ENCODE data around the gene PTBP3.
"Not testable (repeated sequence)": the region's sequence is repeated elsewhere in the genome, so short reads cannot be mapped to it uniquely, and the experiment has no call there.

Gene PTBP3

DNA sequence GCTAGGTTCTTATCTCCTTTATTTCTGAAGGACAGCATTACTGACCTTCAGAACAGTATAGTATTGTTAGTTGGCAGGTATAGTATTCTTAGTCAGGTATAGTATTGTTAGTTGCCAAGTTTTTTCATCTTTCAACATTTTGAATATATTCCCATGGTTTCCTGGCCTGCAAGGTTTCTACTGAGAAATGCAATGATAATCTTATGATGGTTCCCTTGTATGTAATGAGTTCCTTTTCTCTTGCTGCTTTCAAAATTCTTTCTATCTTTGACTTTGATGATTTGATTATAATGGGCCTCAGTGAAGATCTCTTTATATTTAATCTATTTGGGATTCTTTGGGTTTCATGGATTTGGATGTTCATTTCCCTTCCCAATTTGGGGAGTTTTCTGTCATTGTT, 34.0 kb upstream of the PTBP3 start:
- no peaks in the 10 kb centered on the region for H3K27me3 ChIP-seq (ENCODE audit: control insufficient read depth in 1 of 2, insufficient read depth in 1 of 2, low read length in 2 of 2)
- H2AK5ac ChIP-seq (ENCODE audit: low read length, severe bottlenecking): no peak overlapping the region
- no peak overlapping the region for H3K9ac ChIP-seq (ENCODE audit: low read length)
- no peaks in the 10 kb centered on the region for H3K79me1 ChIP-seq (replicated peaks; ENCODE audit: low read length, poor library complexity, severe bottlenecking)
- no peak overlapping the region for H3K18ac ChIP-seq (ENCODE audit: low read depth in 1 of 2, low read length in 2 of 2)
- no peak overlapping the region for H3K23ac ChIP-seq (ENCODE audit: low read length in 2 of 2)
- H3K14ac ChIP-seq (ENCODE audit: low read length in 2 of 2): no peak overlapping the region
- no peak overlapping the region for H2BK120ac ChIP-seq (ENCODE audit: low read depth, low read length)
- H3K27ac ChIP-seq (ENCODE audit: low read length, poor library complexity, severe bottlenecking): no peak overlapping the region
- H2BK12ac ChIP-seq (ENCODE audit: low read length in 2 of 2): no peak overlapping the region
- no peaks in the 10 kb centered on the region for H3K9me3 ChIP-seq (ENCODE audit: control insufficient read depth, low read length)
- DNase-seq: no peak
- no peak overlapping the region for H3K4ac ChIP-seq (ENCODE audit: low read depth in 1 of 2, low read length in 2 of 2)
- no peak overlapping the region for H3K4me2 ChIP-seq (ENCODE audit: low read length, poor library complexity, severe bottlenecking)
- H2BK5ac ChIP-seq (ENCODE audit: low read depth, low read length, poor library complexity, severe bottlenecking): no peak overlapping the region
- H3K4me1 ChIP-seq (ENCODE audit: control insufficient read depth, insufficient read depth, low read depth, low read length): peaks cover 1% of the 10 kb centered on the region
- no peaks in the 10 kb centered on the region for H3K36me3 ChIP-seq (ENCODE audit: control insufficient read depth in 1 of 2, insufficient read depth in 2 of 2, low read depth in 1 of 2, low read length in 2 of 2)
- no peak overlapping the region for H4K91ac ChIP-seq (ENCODE audit: low read length)
- H2BK15ac ChIP-seq (ENCODE audit: low read depth, poor library complexity, severe bottlenecking): no peak overlapping the region
- H2AFZ ChIP-seq (ENCODE audit: low read depth, low read length): no peak overlapping the region
- no peak overlapping the region for H4K8ac ChIP-seq (ENCODE audit: low read length)
- no peak overlapping the region for H3K4me3 ChIP-seq (ENCODE audit: insufficient read depth in 1 of 2, low read depth in 1 of 2, low read length in 2 of 2)

DNA sequence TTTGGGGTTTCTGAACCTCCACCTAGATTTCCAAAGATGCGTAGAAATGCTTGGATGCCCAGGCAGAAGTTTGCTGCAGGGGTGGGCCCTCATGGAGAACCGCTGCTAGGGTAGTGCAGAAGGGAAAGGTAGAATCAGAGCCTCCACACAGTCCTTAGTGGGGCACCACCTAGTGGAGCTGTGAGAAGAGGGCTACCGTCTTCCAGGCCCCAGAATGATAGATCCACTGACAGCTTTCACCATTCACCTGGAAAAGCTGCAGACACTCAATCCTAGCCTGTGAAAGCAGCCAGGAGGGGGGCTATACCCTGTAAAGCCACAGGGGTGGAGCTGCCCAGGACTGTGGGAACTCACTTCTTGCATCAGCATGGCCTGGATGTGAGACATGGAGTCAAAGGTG, 33.2 kb upstream of the PTBP3 start:
- no peak overlapping the region for H3K9ac ChIP-seq (ENCODE audit: low read length)

DNA sequence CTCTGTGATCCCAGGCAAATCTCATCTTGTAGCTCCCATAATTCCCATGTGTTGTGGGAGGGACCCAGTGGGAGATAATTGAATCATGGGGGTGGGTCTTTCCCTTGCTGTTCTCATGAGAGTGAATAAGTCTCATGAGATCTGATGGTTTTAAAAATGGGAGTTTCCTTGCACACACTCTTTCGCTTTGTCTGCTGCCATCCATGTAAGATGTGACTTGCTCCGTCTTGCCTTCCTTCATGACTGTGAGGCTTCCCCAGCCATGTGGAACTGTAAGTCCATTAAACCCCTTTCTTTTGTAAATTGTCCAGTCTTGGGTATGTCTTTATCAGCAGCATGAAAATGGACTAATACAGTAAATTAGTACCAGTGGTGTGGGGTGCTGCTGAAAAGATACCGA, 31.8 kb upstream of the PTBP3 start:
- H2BK15ac ChIP-seq (ENCODE audit: low read depth, poor library complexity, severe bottlenecking); H3K27ac ChIP-seq (ENCODE audit: low read length, poor library complexity, severe bottlenecking); H3K4me1 ChIP-seq (ENCODE audit: control insufficient read depth, insufficient read depth, low read depth, low read length); H3K4me3 ChIP-seq (ENCODE audit: insufficient read depth in 1 of 2, low read depth in 1 of 2, low read length in 2 of 2); H3K9me3 ChIP-seq (ENCODE audit: control insufficient read depth, low read length); H3K27me3 ChIP-seq (ENCODE audit: control insufficient read depth in 1 of 2, insufficient read depth in 1 of 2, low read length in 2 of 2); H2AFZ ChIP-seq (ENCODE audit: low read depth, low read length); H2AK5ac ChIP-seq (ENCODE audit: low read length, severe bottlenecking); H3K18ac ChIP-seq (ENCODE audit: low read depth in 1 of 2, low read length in 2 of 2); H3K23ac ChIP-seq (ENCODE audit: low read length in 2 of 2); H3K79me1 ChIP-seq (replicated peaks; ENCODE audit: low read length, poor library complexity, severe bottlenecking); H2BK12ac ChIP-seq (ENCODE audit: low read length in 2 of 2); H3K9ac ChIP-seq (ENCODE audit: low read length); H3K4ac ChIP-seq (ENCODE audit: low read depth in 1 of 2, low read length in 2 of 2); DNase-seq; H2BK120ac ChIP-seq (ENCODE audit: low read depth, low read length); H3K36me3 ChIP-seq (ENCODE audit: control insufficient read depth in 1 of 2, insufficient read depth in 2 of 2, low read depth in 1 of 2, low read length in 2 of 2); H3K4me2 ChIP-seq (ENCODE audit: low read length, poor library complexity, severe bottlenecking); H2BK5ac ChIP-seq (ENCODE audit: low read depth, low read length, poor library complexity, severe bottlenecking); H4K8ac ChIP-seq (ENCODE audit: low read length); H4K91ac ChIP-seq (ENCODE audit: low read length); H3K14ac ChIP-seq (ENCODE audit: low read length in 2 of 2): not testable (repeated sequence)
- WGBS: 95% methylated on average over 3 of the region's 3 CpGs

More for the DNA sequence above, 33.2 kb upstream of the PTBP3 start:
- Histone ChIP-seq H2AFZ (ENCODE audit: low read depth, low read length) (no peak overlapping the region), H3K4me1 (ENCODE audit: control insufficient read depth, insufficient read depth, low read depth, low read length) (peaks cover 1% of the 10 kb centered on the region), H2BK120ac (ENCODE audit: low read depth, low read length) (no peak overlapping the region), H3K23ac (ENCODE audit: low read length in 2 of 2) (no peak overlapping the region), H3K9me3 (ENCODE audit: control insufficient read depth, low read length) (no peaks in the 10 kb centered on the region), H3K36me3 (ENCODE audit: control insufficient read depth in 1 of 2, insufficient read depth in 2 of 2, low read depth in 1 of 2, low read length in 2 of 2) (no peaks in the 10 kb centered on the region), H3K27me3 (ENCODE audit: control insufficient read depth in 1 of 2, insufficient read depth in 1 of 2, low read length in 2 of 2) (no peaks in the 10 kb centered on the region), H3K18ac (ENCODE audit: low read depth in 1 of 2, low read length in 2 of 2) (no peak overlapping the region), H3K4me2 (ENCODE audit: low read length, poor library complexity, severe bottlenecking) (no peak overlapping the region), H2BK15ac (ENCODE audit: low read depth, poor library complexity, severe bottlenecking) (no peak overlapping the region), H3K27ac (ENCODE audit: low read length, poor library complexity, severe bottlenecking) (no peak overlapping the region), H3K4ac (ENCODE audit: low read depth in 1 of 2, low read length in 2 of 2) (no peak overlapping the region), H2BK12ac (ENCODE audit: low read length in 2 of 2) (no peak overlapping the region), H4K8ac (ENCODE audit: low read length) (no peak overlapping the region), H3K4me3 (ENCODE audit: insufficient read depth in 1 of 2, low read depth in 1 of 2, low read length in 2 of 2) (no peak overlapping the region), H3K79me1 (replicated peaks; ENCODE audit: low read length, poor library complexity, severe bottlenecking) (no peaks in the 10 kb centered on the region), H2AK5ac (ENCODE audit: low read length, severe bottlenecking) (no peak overlapping the region), H4K91ac (ENCODE audit: low read length) (no peak overlapping the region), H3K14ac (ENCODE audit: low read length in 2 of 2) (no peak overlapping the region), H2BK5ac (ENCODE audit: low read depth, low read length, poor library complexity, severe bottlenecking) (no peak overlapping the region)
- no peak for DNase-seq
- 86% methylated on average over 3 of the region's 3 CpGs for WGBS

DNA sequence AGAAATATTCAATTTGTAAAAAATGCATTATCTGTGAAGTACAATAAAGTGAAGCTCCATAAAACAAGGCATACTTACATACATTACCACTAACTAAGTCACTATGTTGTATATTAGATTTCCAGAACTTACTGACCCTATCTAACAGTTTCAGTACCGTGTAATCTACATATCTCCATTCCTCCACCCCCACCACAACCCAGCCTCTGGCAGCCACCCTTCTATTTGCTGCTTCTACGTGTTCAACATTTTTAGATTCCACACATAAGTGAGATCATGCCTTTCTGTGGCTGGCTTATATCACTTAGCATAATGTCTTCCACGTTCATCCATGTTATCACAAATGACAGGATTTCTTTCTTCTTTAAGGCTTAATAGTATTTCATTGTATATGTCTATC, 31.3 kb upstream of the PTBP3 start:
- Histone ChIP-seq H2BK12ac (ENCODE audit: low read length in 2 of 2) (no peak overlapping the region), H3K18ac (ENCODE audit: low read depth in 1 of 2, low read length in 2 of 2) (no peak overlapping the region), H3K27ac (ENCODE audit: low read length, poor library complexity, severe bottlenecking) (no peak overlapping the region), H3K36me3 (ENCODE audit: control insufficient read depth in 1 of 2, insufficient read depth in 2 of 2, low read depth in 1 of 2, low read length in 2 of 2) (no peaks in the 10 kb centered on the region), H3K4me2 (ENCODE audit: low read length, poor library complexity, severe bottlenecking) (no peak overlapping the region), H3K79me1 (replicated peaks; ENCODE audit: low read length, poor library complexity, severe bottlenecking) (peaks cover 1% of the 10 kb centered on the region), H2BK15ac (ENCODE audit: low read depth, poor library complexity, severe bottlenecking) (no peak overlapping the region), H4K8ac (ENCODE audit: low read length) (no peak overlapping the region), H3K23ac (ENCODE audit: low read length in 2 of 2) (no peak overlapping the region), H2AK5ac (ENCODE audit: low read length, severe bottlenecking) (no peak overlapping the region), H3K4ac (ENCODE audit: low read depth in 1 of 2, low read length in 2 of 2) (no peak overlapping the region), H2BK120ac (ENCODE audit: low read depth, low read length) (no peak overlapping the region), H3K4me1 (ENCODE audit: control insufficient read depth, insufficient read depth, low read depth, low read length) (peaks cover 5% of the 10 kb centered on the region), H3K14ac (ENCODE audit: low read length in 2 of 2) (no peak overlapping the region), H3K9me3 (ENCODE audit: control insufficient read depth, low read length) (no peaks in the 10 kb centered on the region), H3K4me3 (ENCODE audit: insufficient read depth in 1 of 2, low read depth in 1 of 2, low read length in 2 of 2) (no peak overlapping the region), H2AFZ (ENCODE audit: low read depth, low read length) (no peak overlapping the region), H3K9ac (ENCODE audit: low read length) (no peak overlapping the region), H4K91ac (ENCODE audit: low read length) (no peak overlapping the region), H3K27me3 (ENCODE audit: control insufficient read depth in 1 of 2, insufficient read depth in 1 of 2, low read length in 2 of 2) (no peaks in the 10 kb centered on the region), H2BK5ac (ENCODE audit: low read depth, low read length, poor library complexity, severe bottlenecking) (no peak overlapping the region)
- no peak for DNase-seq
- WGBS: 81% methylated on average over 2 of the region's 3 CpGs
